ENCODE measurements around the gene C2CD4B. TPM values are rescaled to one million over a fixed set of nuclear protein-coding genes. Genes with fewer than 3 reads are reported as not detected.

Gene C2CD4B, protein sequence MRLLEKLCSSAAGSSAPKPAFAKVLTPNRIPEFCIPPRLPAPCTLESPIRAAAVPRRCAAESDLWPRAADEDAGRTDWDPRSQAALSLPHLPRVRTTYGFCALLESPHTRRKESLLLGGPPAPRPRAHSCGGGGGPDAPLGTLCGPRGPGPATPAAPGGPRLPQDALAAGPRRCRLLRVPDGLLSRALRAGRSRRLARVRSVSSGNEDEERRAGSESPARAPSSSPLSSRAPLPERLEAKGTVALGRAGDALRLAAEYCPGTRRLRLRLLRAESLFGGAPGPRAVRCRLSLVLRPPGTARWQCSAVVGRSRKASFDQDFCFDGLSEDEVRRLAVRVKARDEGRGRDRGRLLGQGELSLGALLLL
- total RNA-seq, result 3.5 TPM
- long read RNA-seq, transcript C2CD4B-201 (2 exons, 1,579 nt), result major isoform, 13 of 16 reads
- long read RNA-seq, partial matches to known transcripts, result 2 of 16 reads
- long read RNA-seq, other reads (novel, unspliced or antisense), result 1 of 16 reads

GRCh38 chr15:62165104-62165792, at the start of gene C2CD4B:
C2CD4B (minus strand) TSS chr15:62165285; CDS start chr15:62164984, 301 bp downstream.
- Histone ChIP-seq H3K27me3 (peaks cover 26% of the 10 kb centered on the region), H3K9me3 (no peaks in the 10 kb centered on the region), H3K27ac (peak within 1 kb of the TSS; percentile 58), H3K4me1 (peaks cover 8% of the 10 kb centered on the region), H3K36me3 (no peaks in the 10 kb centered on the region), H3K4me3 (peak within 1 kb of the TSS; percentile 51)
- DNase-seq (peak; percentile 78), ATAC-seq (peak; percentile 87)
- intact Hi-C loops (cut with DNase I), result no loop called here
- TF ChIP-seq, protein P1, sequence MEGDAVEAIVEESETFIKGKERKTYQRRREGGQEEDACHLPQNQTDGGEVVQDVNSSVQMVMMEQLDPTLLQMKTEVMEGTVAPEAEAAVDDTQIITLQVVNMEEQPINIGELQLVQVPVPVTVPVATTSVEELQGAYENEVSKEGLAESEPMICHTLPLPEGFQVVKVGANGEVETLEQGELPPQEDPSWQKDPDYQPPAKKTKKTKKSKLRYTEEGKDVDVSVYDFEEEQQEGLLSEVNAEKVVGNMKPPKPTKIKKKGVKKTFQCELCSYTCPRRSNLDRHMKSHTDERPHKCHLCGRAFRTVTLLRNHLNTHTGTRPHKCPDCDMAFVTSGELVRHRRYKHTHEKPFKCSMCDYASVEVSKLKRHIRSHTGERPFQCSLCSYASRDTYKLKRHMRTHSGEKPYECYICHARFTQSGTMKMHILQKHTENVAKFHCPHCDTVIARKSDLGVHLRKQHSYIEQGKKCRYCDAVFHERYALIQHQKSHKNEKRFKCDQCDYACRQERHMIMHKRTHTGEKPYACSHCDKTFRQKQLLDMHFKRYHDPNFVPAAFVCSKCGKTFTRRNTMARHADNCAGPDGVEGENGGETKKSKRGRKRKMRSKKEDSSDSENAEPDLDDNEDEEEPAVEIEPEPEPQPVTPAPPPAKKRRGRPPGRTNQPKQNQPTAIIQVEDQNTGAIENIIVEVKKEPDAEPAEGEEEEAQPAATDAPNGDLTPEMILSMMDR (IDR thresholded peaks at IDR 0.05), result no peak

- no peaks in the 10 kb centered on the region for H3K4me1 ChIP-seq
- no peak for DNase-seq
- no peak for ATAC-seq
These were observed 47.7 kb upstream of the C2CD4B start for GRCh38 chr15:62212741-62213140.

DNA sequence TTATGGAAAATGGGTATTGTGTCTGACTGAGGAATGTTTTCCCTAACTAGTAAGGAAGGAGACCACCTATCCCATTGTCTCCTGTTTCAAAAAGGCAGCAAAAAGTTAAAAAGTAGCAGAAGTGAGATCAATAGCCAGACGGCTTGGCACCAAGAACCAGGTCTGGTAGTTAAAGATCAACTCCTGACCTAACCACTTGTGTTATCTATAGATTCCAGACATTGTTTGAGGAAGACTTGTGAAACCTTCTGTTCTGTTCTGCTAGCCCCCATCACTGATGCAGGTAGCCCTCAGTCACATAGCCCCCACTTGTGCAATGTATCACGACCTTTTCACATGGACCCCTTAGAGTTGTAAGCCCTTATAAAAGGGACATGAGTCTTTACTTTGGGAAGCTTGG, 46.3 kb upstream of the C2CD4B start:
- TF ChIP-seq, protein P1 (IDR thresholded peaks at IDR 0.05), result no peak
- ATAC-seq, result no peak
- DNase-seq, result no peak
- intact Hi-C loops (cut with DNase I), result no loop called here
- no peaks in the 10 kb centered on the region for H3K27me3 ChIP-seq
- H3K4me3 ChIP-seq, result no peak overlapping the region
- H3K27ac ChIP-seq, result no peak overlapping the region
- peaks cover 1% of the 10 kb centered on the region for H3K9me3 ChIP-seq
- H3K4me1 ChIP-seq, result no peaks in the 10 kb centered on the region
- H3K36me3 ChIP-seq, result no peaks in the 10 kb centered on the region

More at GRCh38 chr15:62212741-62213140, 47.7 kb upstream of the C2CD4B start:
- Histone ChIP-seq H3K27ac (no peak overlapping the region), H3K36me3 (no peaks in the 10 kb centered on the region), H3K4me3 (no peak overlapping the region), H3K27me3 (no peaks in the 10 kb centered on the region), H3K9me3 (peaks cover 12% of the 10 kb centered on the region)
- intact Hi-C loops (cut with DNase I), result no loop called here
- TF ChIP-seq, protein P1 (IDR thresholded peaks at IDR 0.05), result no peak

- DNase-seq, result no peak
- intact Hi-C loops (cut with DNase I), result no loop called here
- TF ChIP-seq, protein P1 (IDR thresholded peaks at IDR 0.05), result no peak
- H3K27ac ChIP-seq, result no peak overlapping the region
- no peaks in the 10 kb centered on the region for H3K27me3 ChIP-seq
- no peaks in the 10 kb centered on the region for H3K36me3 ChIP-seq
- no peak overlapping the region for H3K4me3 ChIP-seq
- H3K4me1 ChIP-seq, result no peaks in the 10 kb centered on the region
- no peaks in the 10 kb centered on the region for H3K9me3 ChIP-seq
- ATAC-seq, result no peak
These were observed 44.7 kb upstream of the C2CD4B start for GRCh38 chr15:62209821-62210220.

- DNase-seq (no peak), ATAC-seq (no peak)
- no peaks in the 10 kb centered on the region for H3K27me3 ChIP-seq
- intact Hi-C loops (cut with DNase I), result no loop called here
- no peaks in the 10 kb centered on the region for H3K36me3 ChIP-seq
- H3K4me1 ChIP-seq, result no peaks in the 10 kb centered on the region
- TF ChIP-seq, protein P1 (IDR thresholded peaks at IDR 0.05), result no peak
- H3K4me3 ChIP-seq, result no peak overlapping the region
- no peak overlapping the region for H3K27ac ChIP-seq
- no peaks in the 10 kb centered on the region for H3K9me3 ChIP-seq
These were observed 44.2 kb upstream of the C2CD4B start for GRCh38 chr15:62209322-62209721.

All from upper lobe of right lung (tissue), 1 donor.